Nephron (organoid): ENCODE results near the gene RNF130.
"Not testable (repeated sequence)": the region's sequence is repeated elsewhere in the genome, so short reads cannot be mapped to it uniquely, and the experiment has no call there.

Experiments
- H3K27ac Mint-ChIP-seq, 3 experiments: 2 replicates each; pipeline ENCODE4 v1.8.0; 2020; ENCODE audit warnings: mixed read lengths in 3 of 3, mild to moderate bottlenecking in 2 of 3, moderate library complexity in 1 of 3
- H3K27me3 Mint-ChIP-seq: 2 replicates; pipeline ENCODE4 v1.8.0; 2021; ENCODE audit warnings: low read depth, mild to moderate bottlenecking, moderate library complexity, mixed read lengths
- H3K36me3 Mint-ChIP-seq: 2 replicates; pipeline ENCODE4 v1.8.0; 2020; ENCODE audit warnings: low read depth, mixed read lengths
- H3K4me1 Mint-ChIP-seq: 2 replicates; pipeline ENCODE4 v1.8.0; 2020; ENCODE audit warnings: mixed read lengths
- H3K4me3 Mint-ChIP-seq, 3 experiments: 2 replicates each; pipeline ENCODE4 v1.8.0; 2020; ENCODE audit warnings: mild to moderate bottlenecking in 3 of 3, mixed read lengths in 3 of 3, moderate library complexity in 2 of 3
- H3K9me3 Mint-ChIP-seq: 2 replicates; pipeline ENCODE4 v1.8.0; 2020; ENCODE audit warnings: mixed read lengths
- CTCF ChIP-seq, 3 experiments: fragments of 200-600 bp; sonication (generic); IDR thresholded peaks; one replicate each; pipeline ENCODE4 v1.5.0; 2021; ENCODE audit warnings: antibody characterized with exemption in 3 of 3; ENCODE audit not compliant: unreplicated experiment in 3 of 3

The RNF130 gene

DNA sequence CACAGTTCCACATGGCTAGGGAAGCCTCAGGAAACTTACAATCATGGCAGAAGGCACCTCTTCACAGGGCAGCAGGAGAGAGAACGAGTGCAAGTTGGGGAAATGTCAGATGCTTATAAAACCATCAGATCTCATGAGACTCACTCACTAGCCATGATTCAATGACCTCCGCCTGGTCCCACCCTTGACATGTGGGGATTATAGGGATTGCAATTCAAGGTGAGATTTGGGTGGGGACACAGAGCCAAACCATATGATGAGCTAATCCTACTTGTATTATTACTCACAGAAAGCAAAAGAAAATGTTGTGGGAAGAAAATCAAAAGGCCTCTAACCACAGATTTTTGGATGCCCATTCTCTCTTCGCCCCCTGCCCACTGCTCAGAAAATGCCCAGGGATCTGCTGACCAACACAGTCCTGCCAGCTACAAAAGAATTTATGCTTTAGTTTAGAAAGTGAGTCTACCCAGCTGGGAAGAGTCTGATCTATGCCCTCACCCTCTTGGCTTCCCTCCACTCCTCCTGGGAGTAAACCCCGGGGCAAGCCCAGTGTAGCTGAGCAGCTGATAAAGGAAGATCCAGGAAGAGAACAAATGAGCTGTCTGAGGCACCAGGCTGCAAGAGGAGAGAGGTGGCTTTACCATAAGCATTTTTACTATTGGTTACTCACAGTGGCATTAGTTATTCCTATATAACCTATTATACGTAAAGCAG, 53.1 kb downstream of the RNF130 start:
- H3K27me3 Mint-ChIP-seq: no peaks in the 10 kb centered on the region
- no peaks in the 10 kb centered on the region for H3K4me1 Mint-ChIP-seq
- H3K36me3 Mint-ChIP-seq: peaks cover 80% of the 10 kb centered on the region
- no peak for TF ChIP-seq CTCF (IDR thresholded peaks at IDR 0.05; ENCODE audit: unreplicated experiment in 3 of 3)
- peaks cover 27% of the 10 kb centered on the region for H3K9me3 Mint-ChIP-seq
- H3K27ac Mint-ChIP-seq: no peak overlapping the region
- no peak overlapping the region for H3K4me3 Mint-ChIP-seq

DNA sequence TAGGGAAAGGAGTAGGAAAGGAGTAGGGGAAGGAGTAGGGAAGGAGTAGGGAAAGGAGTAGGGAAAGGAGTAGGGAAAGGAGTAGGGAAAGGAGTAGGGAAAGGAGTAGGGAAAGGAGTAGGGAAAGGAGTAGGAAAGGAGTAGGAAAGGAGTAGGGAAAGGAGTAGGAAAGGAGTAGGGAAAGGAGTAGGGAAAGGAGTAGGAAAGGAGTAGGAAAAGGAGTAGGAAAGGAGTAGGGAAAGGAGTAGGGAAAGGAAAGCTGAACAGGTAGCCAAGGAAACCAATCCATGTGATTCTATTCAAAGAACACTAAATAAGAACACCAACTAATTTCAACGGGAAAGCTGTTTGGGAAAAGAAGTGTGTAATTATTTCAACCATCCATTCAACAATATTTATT, 56.0 kb downstream of the RNF130 start:
- not testable (repeated sequence) for H3K4me1 Mint-ChIP-seq, H3K27ac Mint-ChIP-seq, H3K4me3 Mint-ChIP-seq, H3K27me3 Mint-ChIP-seq
- Mint-ChIP-seq H3K36me3 (peaks cover 63% of the 10 kb centered on the region), H3K9me3 (peaks cover 17% of the 10 kb centered on the region)

DNA sequence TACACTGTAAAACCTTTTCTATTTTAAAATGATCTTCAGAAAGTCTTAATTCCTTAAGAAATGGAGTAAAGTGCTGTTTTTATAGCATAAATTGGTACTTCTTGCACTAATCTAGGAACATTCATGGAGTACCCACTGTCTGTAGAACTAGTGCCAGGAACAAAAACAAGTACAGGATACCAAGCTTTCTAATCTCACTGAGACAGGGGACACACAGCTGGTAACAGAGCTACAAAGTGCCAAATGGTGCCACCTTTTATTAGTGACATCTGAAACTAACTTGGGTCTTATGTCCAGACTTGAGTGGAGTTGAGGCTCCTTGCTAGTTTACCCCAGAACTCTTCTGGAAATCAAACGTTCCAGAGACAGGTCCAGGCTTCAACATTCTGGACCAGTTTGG, 57.9 kb downstream of the RNF130 start:
- no peaks in the 10 kb centered on the region for H3K4me1 Mint-ChIP-seq
- H3K4me3 Mint-ChIP-seq: no peak overlapping the region
- no peak overlapping the region for H3K27ac Mint-ChIP-seq
- no peaks in the 10 kb centered on the region for H3K27me3 Mint-ChIP-seq
- TF ChIP-seq CTCF (IDR thresholded peaks at IDR 0.05; ENCODE audit: unreplicated experiment in 3 of 3): no peak
- peaks cover 6% of the 10 kb centered on the region for H3K9me3 Mint-ChIP-seq
- peaks cover 53% of the 10 kb centered on the region for H3K36me3 Mint-ChIP-seq

GRCh38 chr5:180012316-180012715, 59.2 kb downstream of the RNF130 start:
- Mint-ChIP-seq H3K4me1 (peaks cover 11% of the 10 kb centered on the region), H3K9me3 (no peaks in the 10 kb centered on the region), H3K27me3 (peaks cover 7% of the 10 kb centered on the region), H3K4me3 (no peak overlapping the region), H3K27ac (no peak overlapping the region), H3K36me3 (peaks cover 41% of the 10 kb centered on the region)
- TF ChIP-seq CTCF (IDR thresholded peaks at IDR 0.05; ENCODE audit: unreplicated experiment in 3 of 3): no peak

GRCh38 chr5:180010636-180011035, 60.9 kb downstream of the RNF130 start:
- TF ChIP-seq CTCF (IDR thresholded peaks at IDR 0.05; ENCODE audit: unreplicated experiment in 3 of 3): no peak
- H3K4me3 Mint-ChIP-seq: no peak overlapping the region
- H3K4me1 Mint-ChIP-seq: peaks cover 24% of the 10 kb centered on the region
- H3K9me3 Mint-ChIP-seq: no peaks in the 10 kb centered on the region
- H3K27me3 Mint-ChIP-seq: peaks cover 7% of the 10 kb centered on the region
- H3K36me3 Mint-ChIP-seq: peaks cover 26% of the 10 kb centered on the region
- no peak overlapping the region for H3K27ac Mint-ChIP-seq

DNA sequence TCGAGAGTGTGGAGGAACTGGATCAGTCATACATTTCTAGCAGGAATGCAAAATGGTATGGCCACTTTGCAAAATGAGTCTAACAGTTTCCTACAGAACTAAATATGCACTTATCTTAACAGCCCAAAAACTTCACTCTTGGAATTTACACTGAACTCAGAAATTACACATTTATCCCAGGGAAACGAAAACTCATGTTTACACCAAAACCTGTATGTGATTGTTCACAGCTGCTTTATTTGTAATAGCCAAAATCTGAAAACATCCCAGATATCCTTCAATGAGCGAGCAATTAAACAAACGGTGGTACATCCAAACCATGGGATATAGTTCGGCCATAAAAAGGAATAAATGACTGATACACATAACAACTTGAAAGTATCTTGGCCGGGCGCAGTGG, 62.0 kb downstream of the RNF130 start:
- TF ChIP-seq CTCF (IDR thresholded peaks at IDR 0.05; ENCODE audit: unreplicated experiment in 3 of 3): no peak
- Mint-ChIP-seq H3K4me1 (peaks cover 31% of the 10 kb centered on the region), H3K36me3 (peaks cover 23% of the 10 kb centered on the region), H3K27me3 (peaks cover 7% of the 10 kb centered on the region), H3K4me3 (no peak overlapping the region), H3K9me3 (no peaks in the 10 kb centered on the region), H3K27ac (no peak overlapping the region)
